HG03469 (cell line): ENCODE measurements around the gene CNIH3.

ENCODE experiments used
- ATAC-seq: cut with Tn5 transposase; IDR thresholded peaks from one replicate; pipeline ENCODE4 v1.9.1; 2021; ENCODE audit warnings: mild to moderate bottlenecking, moderate library complexity, moderate number of reproducible peaks; ENCODE audit not compliant: unreplicated experiment

The CNIH3 gene

GRCh38 chr1:224613486-224613885 lies 2.6 kb upstream of the CNIH3 start:
- ATAC-seq = no peak

GRCh38 chr1:224616756-224617409 lies 766 bp downstream of the CNIH3 start:
- no peak for ATAC-seq

GRCh38 chr1:224617410-224618355 lies 1.6 kb downstream of the CNIH3 start:
- no peak for ATAC-seq

GRCh38 chr1:224619209-224619608 lies 3.1 kb downstream of the CNIH3 start:
- ATAC-seq = no peak

- no peak for ATAC-seq
These were observed 4.0 kb downstream of the CNIH3 start for GRCh38 chr1:224620105-224620504.

- ATAC-seq = no peak
These were observed 5.9 kb downstream of the CNIH3 start for GRCh38 chr1:224621813-224622682.

- ATAC-seq = no peak
These were observed 6.7 kb downstream of the CNIH3 start for GRCh38 chr1:224622831-224623230.

GRCh38 chr1:224623310-224623714 lies 7.2 kb downstream of the CNIH3 start:
- ATAC-seq = no peak

GRCh38 chr1:224623743-224624333 lies 7.7 kb downstream of the CNIH3 start:
- ATAC-seq = peak; percentile 93

GRCh38 chr1:224624432-224624831 lies 8.3 kb downstream of the CNIH3 start:
- no peak for ATAC-seq

- ATAC-seq = no peak
These were observed 9.9 kb downstream of the CNIH3 start for GRCh38 chr1:224626042-224626441.

GRCh38 chr1:224629965-224630364 lies 13.8 kb downstream of the CNIH3 start:
- ATAC-seq = no peak

- ATAC-seq = no peak
These were observed 15.5 kb downstream of the CNIH3 start for GRCh38 chr1:224631462-224632115.

- no peak for ATAC-seq
These were observed 16.3 kb downstream of the CNIH3 start for GRCh38 chr1:224632381-224632871.

GRCh38 chr1:224632921-224633321 lies 16.8 kb downstream of the CNIH3 start:
- ATAC-seq = no peak

GRCh38 chr1:224635356-224635755 lies 19.2 kb downstream of the CNIH3 start:
- ATAC-seq = no peak

- ATAC-seq = no peak
These were observed 21.4 kb downstream of the CNIH3 start for GRCh38 chr1:224637515-224637914.

- ATAC-seq = no peak
These were observed 21.8 kb downstream of the CNIH3 start for GRCh38 chr1:224637936-224638335.

- no peak for ATAC-seq
These were observed 23.4 kb downstream of the CNIH3 start for GRCh38 chr1:224639426-224639975.

GRCh38 chr1:224640018-224640417 lies 23.9 kb downstream of the CNIH3 start:
- ATAC-seq = no peak
